ENCODE results near the gene BCL6B.
"Not testable (repeated sequence)": the region's sequence is repeated elsewhere in the genome, so short reads cannot be mapped to it uniquely, and the experiment has no call there.

Gene BCL6B

DNA sequence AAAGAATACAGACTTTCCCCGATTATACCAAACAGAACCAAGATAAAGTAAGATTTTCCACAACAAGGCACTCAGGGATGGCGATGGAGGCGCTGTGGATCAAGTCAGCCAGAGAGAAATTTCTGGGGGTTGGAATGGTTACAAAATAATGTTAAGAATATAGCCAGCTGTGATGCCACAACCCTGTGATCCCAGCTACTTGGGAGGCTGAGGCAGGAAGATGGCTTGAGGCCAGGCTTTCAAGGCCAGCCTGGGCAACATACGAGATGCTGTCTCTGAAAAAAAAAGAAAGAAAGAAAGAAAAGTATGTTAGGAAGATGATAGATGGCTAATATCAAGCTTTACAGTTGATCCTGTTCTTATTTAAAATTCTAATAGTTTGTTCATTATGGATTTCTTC is 37.6 kb upstream of the BCL6B start:
- no peaks in the 10 kb centered on the region for H3F3A ChIP-seq (ENCODE audit: insufficient read depth)
- no peaks in the 10 kb centered on the region for H4K20me1 ChIP-seq (ENCODE audit: low read depth, low read length)
- H3K27me3 ChIP-seq (ENCODE audit: low read length), result no peaks in the 10 kb centered on the region
- no peak overlapping the region for H3K27ac ChIP-seq (ENCODE audit: low read depth, low read length)
- H3K9me2 ChIP-seq (replicated peaks; ENCODE audit: insufficient read depth, low read length), result no peaks in the 10 kb centered on the region
- no peak overlapping the region for H3K4me3 ChIP-seq (ENCODE audit: insufficient read depth, low read length, poor library complexity, severe bottlenecking)
- H3K4me2 ChIP-seq (ENCODE audit: low read depth, low read length, poor library complexity, severe bottlenecking), result no peak overlapping the region
- no peak overlapping the region for H2AFZ ChIP-seq (ENCODE audit: low read depth, low read length, severe bottlenecking)
- no peak overlapping the region for H3K9ac ChIP-seq (ENCODE audit: low read length)
- H3K9me3 ChIP-seq (ENCODE audit: insufficient read depth, low read length), result no peaks in the 10 kb centered on the region
- H3K79me2 ChIP-seq (ENCODE audit: insufficient read depth, low read length), result no peaks in the 10 kb centered on the region
- TF ChIP-seq CTCF (IDR thresholded peaks at IDR 0.05; ENCODE audit: insufficient read depth, low read length, poor library complexity, severe bottlenecking) (no peak), EZH2phosphoT487 (conservative IDR thresholded peaks at IDR 0.05; ENCODE audit: low read length) (no peak)
- no peaks in the 10 kb centered on the region for H3K36me3 ChIP-seq (ENCODE audit: low read length)

DNA sequence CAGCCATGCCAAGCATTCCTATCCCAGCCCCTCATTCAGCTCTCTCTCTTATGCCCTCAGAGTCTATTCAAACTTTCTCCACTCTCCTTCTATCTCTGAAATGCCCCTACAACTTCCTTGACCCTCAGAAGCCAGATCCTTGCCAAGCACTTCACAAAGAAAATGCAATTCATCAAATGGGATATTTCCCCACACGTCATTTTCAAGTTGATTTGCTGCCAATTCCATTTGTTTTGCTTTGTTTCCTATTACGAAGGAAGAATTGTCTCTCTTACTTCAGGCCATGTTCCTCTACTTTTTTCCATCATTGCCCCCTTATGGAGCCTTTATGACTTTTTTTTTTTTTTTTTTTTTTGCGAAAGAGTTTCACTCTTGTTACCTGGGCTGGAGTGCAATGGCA is 36.2 kb upstream of the BCL6B start:
- H3K36me3 ChIP-seq (ENCODE audit: low read length), result no peaks in the 10 kb centered on the region
- no peak overlapping the region for H2AFZ ChIP-seq (ENCODE audit: low read depth, low read length, severe bottlenecking)
- H3K9me3 ChIP-seq (ENCODE audit: insufficient read depth, low read length), result no peaks in the 10 kb centered on the region
- no peak overlapping the region for H3K27ac ChIP-seq (ENCODE audit: low read depth, low read length)
- H3K79me2 ChIP-seq (ENCODE audit: insufficient read depth, low read length), result no peaks in the 10 kb centered on the region
- no peaks in the 10 kb centered on the region for H3K27me3 ChIP-seq (ENCODE audit: low read length)
- no peak overlapping the region for H3K9ac ChIP-seq (ENCODE audit: low read length)
- H3K4me3 ChIP-seq (ENCODE audit: insufficient read depth, low read length, poor library complexity, severe bottlenecking), result no peak overlapping the region
- H3K9me2 ChIP-seq (replicated peaks; ENCODE audit: insufficient read depth, low read length), result no peaks in the 10 kb centered on the region
- no peak for TF ChIP-seq CTCF (IDR thresholded peaks at IDR 0.05; ENCODE audit: insufficient read depth, low read length, poor library complexity, severe bottlenecking)
- TF ChIP-seq EZH2phosphoT487 (conservative IDR thresholded peaks at IDR 0.05; ENCODE audit: low read length), result no peak
- no peak overlapping the region for H3K4me2 ChIP-seq (ENCODE audit: low read depth, low read length, poor library complexity, severe bottlenecking)
- no peaks in the 10 kb centered on the region for H3F3A ChIP-seq (ENCODE audit: insufficient read depth)
- H4K20me1 ChIP-seq (ENCODE audit: low read depth, low read length), result no peaks in the 10 kb centered on the region

DNA sequence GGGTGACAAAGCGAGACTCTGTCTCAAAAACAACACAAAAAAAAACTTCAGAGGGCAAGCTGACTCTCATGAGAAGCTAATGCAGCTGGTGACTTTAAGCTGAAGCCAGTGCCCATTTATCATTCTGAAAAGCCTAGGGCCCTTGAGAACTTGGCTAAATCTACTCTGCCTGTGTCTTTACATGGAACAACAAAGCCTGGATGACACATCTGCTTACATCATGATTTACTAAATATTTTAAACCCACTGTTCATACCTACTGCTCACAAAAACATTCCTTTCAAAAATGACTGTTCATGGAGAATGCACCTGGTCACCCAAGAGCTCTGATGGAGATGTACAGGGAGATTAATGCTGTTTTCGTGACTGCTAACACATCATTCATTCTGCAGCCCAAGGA is 33.1 kb upstream of the BCL6B start:
- Histone ChIP-seq H3K4me3 (ENCODE audit: insufficient read depth, low read length, poor library complexity, severe bottlenecking) (no peak overlapping the region), H3K9ac (ENCODE audit: low read length) (no peak overlapping the region), H3K27me3 (ENCODE audit: low read length) (no peaks in the 10 kb centered on the region), H3K36me3 (ENCODE audit: low read length) (no peaks in the 10 kb centered on the region), H3K9me2 (replicated peaks; ENCODE audit: insufficient read depth, low read length) (no peaks in the 10 kb centered on the region), H4K20me1 (ENCODE audit: low read depth, low read length) (no peaks in the 10 kb centered on the region), H3K79me2 (ENCODE audit: insufficient read depth, low read length) (no peaks in the 10 kb centered on the region), H3K4me2 (ENCODE audit: low read depth, low read length, poor library complexity, severe bottlenecking) (no peak overlapping the region), H3K27ac (ENCODE audit: low read depth, low read length) (no peak overlapping the region), H3K9me3 (ENCODE audit: insufficient read depth, low read length) (no peaks in the 10 kb centered on the region), H3F3A (ENCODE audit: insufficient read depth) (no peaks in the 10 kb centered on the region), H2AFZ (ENCODE audit: low read depth, low read length, severe bottlenecking) (no peak overlapping the region)
- TF ChIP-seq CTCF (IDR thresholded peaks at IDR 0.05; ENCODE audit: insufficient read depth, low read length, poor library complexity, severe bottlenecking) (no peak), EZH2phosphoT487 (conservative IDR thresholded peaks at IDR 0.05; ENCODE audit: low read length) (no peak)

GRCh38 chr17:6993613-6994056 is 29.2 kb upstream of the BCL6B start:
- H3K4me3 ChIP-seq (ENCODE audit: insufficient read depth, low read length, poor library complexity, severe bottlenecking); H3F3A ChIP-seq (ENCODE audit: insufficient read depth); H3K9ac ChIP-seq (ENCODE audit: low read length); H3K9me2 ChIP-seq (replicated peaks; ENCODE audit: insufficient read depth, low read length); H3K4me2 ChIP-seq (ENCODE audit: low read depth, low read length, poor library complexity, severe bottlenecking); H4K20me1 ChIP-seq (ENCODE audit: low read depth, low read length); H3K36me3 ChIP-seq (ENCODE audit: low read length); H2AFZ ChIP-seq (ENCODE audit: low read depth, low read length, severe bottlenecking); H3K9me3 ChIP-seq (ENCODE audit: insufficient read depth, low read length); H3K79me2 ChIP-seq (ENCODE audit: insufficient read depth, low read length); H3K27me3 ChIP-seq (ENCODE audit: low read length); H3K27ac ChIP-seq (ENCODE audit: low read depth, low read length): not testable (repeated sequence)
